Hepatic stellate cell (primary cell): ENCODE data around the gene PSMD12.
"Not testable (repeated sequence)": the region's sequence is repeated elsewhere in the genome, so short reads cannot be mapped to it uniquely, and the experiment has no call there.

ENCODE experiments used
- DNase-seq: peaks from one replicate; pipeline ENCODE4 v3.0.0; 2011; ENCODE audit warnings: low spot score

PSMD12 gene

GRCh38 chr17:67310406-67310805, 56.0 kb downstream of the PSMD12 start:
- DNase-seq, result no peak

DNA sequence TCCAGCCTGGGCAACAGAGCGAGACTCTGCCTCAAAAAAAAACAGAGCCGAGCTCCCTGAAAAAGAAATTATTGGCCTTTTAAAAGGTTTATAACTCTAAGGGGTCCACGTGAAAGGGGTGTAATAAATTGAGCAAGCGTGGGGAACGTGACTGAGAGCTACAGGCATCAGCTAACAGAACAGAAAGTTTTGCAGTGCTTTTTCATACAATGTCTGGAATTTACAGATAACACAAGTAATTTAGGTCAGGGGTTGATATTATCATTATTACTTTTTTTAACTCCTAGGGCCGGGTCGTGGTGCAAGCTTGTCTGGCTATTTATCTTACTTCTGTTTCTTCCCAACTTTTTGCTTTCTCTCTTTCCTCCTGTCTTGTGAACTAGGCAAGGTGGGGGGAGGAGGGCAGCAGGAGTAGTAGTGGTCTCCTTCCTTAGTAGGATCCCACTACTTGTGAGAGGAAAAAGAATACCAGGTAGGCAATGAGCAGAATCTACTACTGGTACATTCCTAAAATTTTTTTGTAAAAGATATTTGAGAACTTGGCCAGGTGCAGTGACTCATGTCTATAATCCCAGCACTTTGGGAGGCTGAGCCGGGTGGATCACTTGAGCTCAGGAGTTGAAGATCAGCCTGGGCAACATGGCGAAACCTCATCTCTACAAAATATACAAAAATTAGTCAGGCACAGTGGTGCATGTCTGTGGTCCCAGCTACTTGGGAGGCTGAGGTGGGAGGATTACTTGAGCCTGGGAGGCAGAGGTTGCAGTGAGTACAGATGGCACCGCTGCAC, 60.7 kb downstream of the PSMD12 start:
- DNase-seq, result not testable (repeated sequence)

DNA sequence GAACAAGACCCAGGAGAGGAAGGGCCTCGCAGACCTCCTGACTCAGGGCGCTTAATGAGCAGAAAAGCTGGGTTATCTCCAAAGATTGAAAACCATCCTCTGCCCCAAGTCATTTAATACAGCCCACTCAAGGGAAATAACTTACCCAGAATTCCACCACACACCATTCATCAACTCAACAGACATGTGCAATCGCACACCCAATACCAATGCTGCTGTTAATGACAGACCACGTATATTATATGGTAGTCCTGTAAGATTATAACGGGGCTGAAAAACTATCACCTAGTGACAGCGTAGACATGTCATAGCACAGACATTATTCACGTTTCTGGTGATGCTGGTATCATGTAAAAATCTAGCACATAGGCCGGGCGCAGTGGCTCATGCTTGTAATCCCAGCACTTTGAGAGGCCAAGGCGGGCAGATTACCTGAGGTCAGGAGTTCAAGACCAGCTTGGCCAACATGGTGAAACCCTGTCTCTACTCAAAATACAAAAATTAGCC, 68.9 kb downstream of the PSMD12 start:
- DNase-seq, result no peak

GRCh38 chr17:67294451-67295199, 71.8 kb downstream of the PSMD12 start:
- DNase-seq, result no peak

GRCh38 chr17:67293251-67294203, 72.8 kb downstream of the PSMD12 start:
- DNase-seq, result peak; percentile 76

- no peak for DNase-seq
These were observed 75.6 kb downstream of the PSMD12 start for GRCh38 chr17:67290711-67291291.

DNA sequence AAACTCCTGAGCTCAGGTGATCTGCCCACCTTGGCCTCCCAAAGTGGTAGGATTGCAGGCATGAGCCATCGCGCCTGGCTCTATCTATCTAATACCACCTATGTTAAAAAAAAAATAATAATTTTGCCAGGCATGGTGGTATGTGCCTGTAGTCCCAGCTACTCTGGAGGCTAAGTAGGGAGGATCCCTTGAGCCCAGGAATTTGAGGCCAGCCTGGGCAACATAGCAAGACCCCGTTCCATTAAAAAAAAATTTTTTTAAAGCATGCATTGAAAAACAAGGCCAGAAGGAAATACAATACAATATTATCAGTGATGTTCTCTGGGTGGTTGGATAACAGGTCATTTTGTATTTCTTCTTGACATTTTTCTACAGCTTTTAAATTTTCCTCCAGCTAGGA, 76.1 kb downstream of the PSMD12 start:
- DNase-seq, result no peak

DNA sequence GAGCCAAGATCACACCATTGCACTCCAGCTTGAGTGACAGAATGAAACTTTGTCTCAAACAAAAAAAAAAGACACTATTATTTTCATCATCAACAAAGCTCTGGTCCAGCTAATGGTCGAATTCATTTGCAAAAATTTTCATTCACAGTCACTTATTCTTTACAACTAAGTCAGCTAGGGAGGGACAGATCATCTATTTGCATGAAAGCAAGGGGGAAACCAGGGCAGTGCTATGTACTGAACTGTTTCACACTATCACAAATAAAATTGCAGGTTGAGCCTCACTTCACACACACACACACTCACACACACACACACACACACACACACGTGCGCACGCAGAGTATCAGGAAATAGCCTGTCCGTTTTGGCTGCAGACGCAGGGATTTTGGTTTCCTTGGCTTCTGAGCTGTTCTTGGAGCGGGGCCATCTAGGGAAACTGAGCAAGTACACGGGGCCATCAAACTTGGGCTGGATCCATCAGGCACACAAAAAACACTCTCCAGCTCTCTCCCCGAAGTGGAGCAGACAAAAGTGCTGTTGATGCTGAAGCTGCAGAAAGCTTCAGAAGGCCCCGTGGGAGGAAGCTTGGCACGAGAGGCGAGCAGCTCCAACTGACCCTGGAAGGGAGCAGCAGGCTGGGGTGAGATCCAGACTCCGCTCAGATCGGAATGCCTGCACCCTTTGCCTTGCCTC, 77.0 kb downstream of the PSMD12 start:
- peak; percentile 67 for DNase-seq
